ENCODE data around the gene SRBD1. TPM values are rescaled to one million over a fixed set of nuclear protein-coding genes. Genes with fewer than 3 reads are reported as not detected.
A peak's percentile ranks its signal among the peaks of the same experiment; 100 is the strongest.

SRBD1 gene
- total and polyA plus RNA-seq, 10 donors, result 4.6 to 57.8 (median 25.8) TPM

DNA sequence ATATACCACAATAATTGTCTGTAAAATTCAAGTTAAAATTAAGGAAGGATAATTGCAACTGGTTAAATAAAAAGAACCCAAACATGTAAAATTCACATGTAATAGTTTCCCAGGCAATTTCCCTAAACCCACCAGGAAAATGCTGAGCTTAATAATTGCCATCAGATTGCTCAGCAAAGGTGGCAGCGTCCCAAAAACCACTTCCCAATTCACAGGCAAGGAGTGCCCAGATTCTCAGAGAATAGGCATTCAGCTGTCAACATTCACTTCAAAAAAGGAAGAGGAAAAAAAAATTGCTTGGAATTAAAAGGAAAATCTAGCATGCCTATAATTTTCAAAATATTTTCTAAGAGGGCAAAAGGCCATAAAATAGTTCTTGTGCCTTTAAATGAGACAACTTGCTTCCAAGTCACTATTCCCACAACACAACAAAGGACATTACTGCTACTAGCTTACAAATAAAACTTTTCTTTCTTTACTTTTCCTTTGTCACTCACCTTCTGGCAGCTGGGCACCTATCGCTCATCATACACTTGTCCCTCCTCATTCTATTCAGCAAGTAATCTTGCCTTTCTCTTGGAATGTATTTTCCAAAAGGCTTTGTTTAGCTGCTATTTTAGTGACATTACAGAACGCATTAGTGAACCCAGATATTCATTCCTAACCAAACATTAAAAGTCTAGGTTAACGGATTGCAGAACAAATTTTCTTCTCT is 15.2 kb downstream of the SRBD1 start:
- Histone ChIP-seq H3K27ac (no peak overlapping the region), H3K9me3 (no peaks in the 10 kb centered on the region), H3K27me3 (replicated peaks in 1 of 7) (no peaks in the 10 kb centered on the region), H3K4me1 (peaks cover 0 to 18% (median 6%) of the 10 kb centered on the region in 6 donors), H3K4me3 (no peak overlapping the region), H3K36me3 (peaks cover 0 to 76% (median 31%) of the 10 kb centered on the region in 6 donors)
- no peak for TF ChIP-seq POLR2A (IDR thresholded peaks at IDR 0.05)
- TF ChIP-seq CTCF (IDR thresholded peaks at IDR 0.05 in 8 of 11, conservative IDR thresholded peaks at IDR 0.05 in 3 of 11), result no peak
- TF ChIP-seq POLR2AphosphoS5 (IDR thresholded peaks at IDR 0.05), result no peak
- intact Hi-C loops (cut with DNase I; ENCODE audit: low total_unique reads), result no loop called here
- no peak for DNase-seq
- WGBS, 5 donors, result 76 to 89% (median 79%) methylated on average over 4 of the region's 4 CpGs

- Histone ChIP-seq H3K4me1 (peaks cover 0 to 34% (median 5%) of the 10 kb centered on the region in 6 donors), H3K4me3 (no peak overlapping the region), H3K36me3 (peaks cover 0 to 40% (median 0%) of the 10 kb centered on the region in 6 donors), H3K9me3 (no peaks in the 10 kb centered on the region), H3K27ac (no peak overlapping the region), H3K27me3 (replicated peaks in 1 of 7) (no peaks in the 10 kb centered on the region)
- intact Hi-C loops (cut with DNase I; ENCODE audit: low total_unique reads), result no loop called here
- TF ChIP-seq POLR2A (IDR thresholded peaks at IDR 0.05) (no peak), POLR2AphosphoS5 (IDR thresholded peaks at IDR 0.05) (no peak), CTCF (IDR thresholded peaks at IDR 0.05 in 8 of 11, conservative IDR thresholded peaks at IDR 0.05 in 3 of 11) (no peak)
- WGBS, 5 donors, result 90 to 100% (median 94%) methylated on average over 1 of the region's 1 CpG
- DNase-seq, result no peak
These were observed 20.0 kb downstream of the SRBD1 start for GRCh38 chr2:45591073-45591472.

DNA sequence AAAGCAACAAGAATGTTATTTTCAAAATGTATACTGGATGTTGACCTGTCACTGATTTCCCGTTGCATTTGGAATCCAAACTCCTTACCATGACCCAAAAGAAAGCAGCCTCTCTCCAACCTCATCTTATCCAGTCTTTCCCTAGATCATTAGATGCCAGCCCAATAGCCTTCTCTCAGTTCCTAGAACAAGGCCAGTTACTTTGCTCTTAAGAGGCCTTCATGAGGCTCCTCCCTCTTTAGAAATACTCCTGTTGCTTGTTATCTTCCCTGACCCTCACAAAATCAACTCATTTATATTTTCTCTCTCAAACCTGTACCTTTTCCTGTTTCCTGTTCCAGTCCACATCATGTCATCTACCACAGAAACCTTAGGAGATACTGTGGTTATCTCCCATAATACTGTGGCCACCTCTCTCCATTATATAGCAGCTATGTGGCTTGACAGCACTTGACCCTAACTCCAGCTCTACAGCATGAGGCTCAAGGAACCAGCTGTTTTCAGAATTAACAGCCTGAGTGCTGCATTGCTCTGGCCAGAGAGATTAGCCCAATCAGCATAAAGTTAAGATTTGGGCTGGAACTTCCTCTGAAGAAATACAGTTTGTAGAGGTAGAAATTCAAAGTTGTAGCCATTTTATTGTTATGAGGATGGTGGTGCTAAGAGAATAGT is 22.8 kb downstream of the SRBD1 start:
- peaks cover 0 to 24% (median 0%) of the 10 kb centered on the region in 6 donors for H3K36me3 ChIP-seq
- DNase-seq, result no peak

More for the DNA sequence above, 22.8 kb downstream of the SRBD1 start:
- no peaks in the 10 kb centered on the region for H3K27me3 ChIP-seq (replicated peaks in 1 of 7)
- 90 to 100% (median 93%) methylated on average over 1 of the region's 1 CpG for WGBS, 5 donors
- peak overlapping the region in 4 of 8 donors; percentile 22 to 48 (median 25) for H3K27ac ChIP-seq
- TF ChIP-seq POLR2A (IDR thresholded peaks at IDR 0.05), result no peak
- no peak for TF ChIP-seq CTCF (IDR thresholded peaks at IDR 0.05 in 8 of 11, conservative IDR thresholded peaks at IDR 0.05 in 3 of 11)
- TF ChIP-seq POLR2AphosphoS5 (IDR thresholded peaks at IDR 0.05), result no peak
- no peaks in the 10 kb centered on the region for H3K9me3 ChIP-seq
- peaks cover 0 to 42% (median 13%) of the 10 kb centered on the region in 6 donors for H3K4me1 ChIP-seq
- intact Hi-C loops (cut with DNase I; ENCODE audit: low total_unique reads), result no loop called here
- H3K4me3 ChIP-seq, result no peak overlapping the region

Measured in spleen (tissue), 11 donors.